Cardiac muscle cell (in vitro differentiated cells and primary cell): ENCODE data around the gene TEX261. TPM values are rescaled to one million over a fixed set of nuclear protein-coding genes. Genes with fewer than 3 reads are reported as not detected.

Experiments used
- DNase-seq, 2 donors: peaks; one replicate each; pipeline versions ENCODE4 v3.0.0 to v3.0.0-alpha.2; 2010 to 2017; ENCODE audit warnings: low read depth in 1 of 2, low spot score in 1 of 2
- H3K27ac ChIP-seq: fragments of 200-600 bp; sonication (generic); 2 replicates; pipeline ENCODE4 v1.5.1; 2016
- H3K27me3 ChIP-seq: fragments of 200-600 bp; sonication (generic); 2 replicates; pipeline ENCODE4 v1.6.0; 2016; ENCODE audit warnings: control low read depth
- H3K36me3 ChIP-seq: fragments of 200-600 bp; sonication (generic); 2 replicates; pipeline ENCODE4 v1.5.1; 2016; ENCODE audit warnings: control low read depth
- H3K4me1 ChIP-seq: fragments of 200-600 bp; sonication (generic); 2 replicates; pipeline ENCODE4 v1.8.1; 2017; ENCODE audit warnings: low read depth, mild to moderate bottlenecking, mixed run types
- H3K4me3 ChIP-seq: fragments of 200-600 bp; sonication (generic); 2 replicates; pipeline ENCODE4 v1.5.1; 2016; ENCODE audit warnings: mild to moderate bottlenecking
- H3K9me3 ChIP-seq: fragments of 200-600 bp; sonication (generic); 2 replicates; pipeline ENCODE4 v1.5.1; 2017; ENCODE audit warnings: low read depth, mild to moderate bottlenecking, control low read depth
- CTCF ChIP-seq: IDR thresholded peaks from 2 replicates; pipeline ENCODE4 v1.5.1; 2012; ENCODE audit warnings: low read depth, mild to moderate bottlenecking, low read length
- polyA plus RNA-seq: library from polyadenylated mRNA; unstranded; fragments of >200 nt; fragmentation: Nextera tagmentation; extraction: Ambion mirVana; gene quantifications from 2 replicates; pipeline ENCODE4 v1.2.1, GENCODE V29; 2016
- total RNA-seq: library from RNA; depleted of rRNA; stranded (reverse); fragments of >200 nt; gene quantifications from 2 replicates; pipeline ENCODE4 v1.2.3, GENCODE V29; 2016

The TEX261 gene
- total and polyA plus RNA-seq, 2 experiments from 2014 or later, result 13.9 to 31.5 TPM

GRCh38 chr2:70992945-70993853 lies 1.5 kb downstream of the TEX261 start:
- peaks cover 2% of the 10 kb centered on the region for H3K4me1 ChIP-seq
- no peaks in the 10 kb centered on the region for H3K9me3 ChIP-seq
- no peak for TF ChIP-seq CTCF
- peaks cover 8% of the 10 kb centered on the region for H3K36me3 ChIP-seq
- H3K27me3 ChIP-seq, result no peaks in the 10 kb centered on the region
- peak overlapping the region; percentile 78 for H3K4me3 ChIP-seq
- DNase-seq, result no peak
- H3K27ac ChIP-seq, result no peak overlapping the region

GRCh38 chr2:70991742-70992141 lies 2.9 kb downstream of the TEX261 start:
- no peak for DNase-seq
- Histone ChIP-seq H3K36me3 (peaks cover 10% of the 10 kb centered on the region), H3K27ac (no peak overlapping the region), H3K9me3 (no peaks in the 10 kb centered on the region), H3K27me3 (no peaks in the 10 kb centered on the region), H3K4me3 (no peak overlapping the region), H3K4me1 (peaks cover 2% of the 10 kb centered on the region)
- TF ChIP-seq CTCF, result no peak

GRCh38 chr2:70991142-70991541 lies 3.5 kb downstream of the TEX261 start:
- TF ChIP-seq CTCF, result no peak
- Histone ChIP-seq H3K36me3 (peaks cover 10% of the 10 kb centered on the region), H3K27ac (no peak overlapping the region), H3K27me3 (no peaks in the 10 kb centered on the region), H3K4me3 (no peak overlapping the region), H3K4me1 (peaks cover 2% of the 10 kb centered on the region), H3K9me3 (no peaks in the 10 kb centered on the region)
- no peak for DNase-seq

GRCh38 chr2:70990216-70990615 lies 4.5 kb downstream of the TEX261 start:
- Histone ChIP-seq H3K9me3 (no peaks in the 10 kb centered on the region), H3K4me1 (peaks cover 2% of the 10 kb centered on the region), H3K4me3 (no peak overlapping the region), H3K27me3 (no peaks in the 10 kb centered on the region), H3K36me3 (peaks cover 10% of the 10 kb centered on the region), H3K27ac (no peak overlapping the region)
- DNase-seq, result no peak
- TF ChIP-seq CTCF, result no peak

GRCh38 chr2:70988726-70989648 lies 5.7 kb downstream of the TEX261 start:
- no peak for TF ChIP-seq CTCF
- H3K36me3 ChIP-seq, result peaks cover 10% of the 10 kb centered on the region
- no peaks in the 10 kb centered on the region for H3K27me3 ChIP-seq
- H3K9me3 ChIP-seq, result no peaks in the 10 kb centered on the region
- no peak for DNase-seq
- H3K4me3 ChIP-seq, result no peak overlapping the region
- H3K4me1 ChIP-seq, result peaks cover 2% of the 10 kb centered on the region
- H3K27ac ChIP-seq, result no peak overlapping the region
